ENCODE data around the gene CCM2. TPM values are rescaled to one million over a fixed set of nuclear protein-coding genes. Genes with fewer than 3 reads are reported as not detected.
A peak's percentile ranks its signal among the peaks of the same experiment; 100 is the strongest.

The CCM2 gene
- total RNA-seq, 1 donor from 2014 or later: 44.8 TPM

DNA sequence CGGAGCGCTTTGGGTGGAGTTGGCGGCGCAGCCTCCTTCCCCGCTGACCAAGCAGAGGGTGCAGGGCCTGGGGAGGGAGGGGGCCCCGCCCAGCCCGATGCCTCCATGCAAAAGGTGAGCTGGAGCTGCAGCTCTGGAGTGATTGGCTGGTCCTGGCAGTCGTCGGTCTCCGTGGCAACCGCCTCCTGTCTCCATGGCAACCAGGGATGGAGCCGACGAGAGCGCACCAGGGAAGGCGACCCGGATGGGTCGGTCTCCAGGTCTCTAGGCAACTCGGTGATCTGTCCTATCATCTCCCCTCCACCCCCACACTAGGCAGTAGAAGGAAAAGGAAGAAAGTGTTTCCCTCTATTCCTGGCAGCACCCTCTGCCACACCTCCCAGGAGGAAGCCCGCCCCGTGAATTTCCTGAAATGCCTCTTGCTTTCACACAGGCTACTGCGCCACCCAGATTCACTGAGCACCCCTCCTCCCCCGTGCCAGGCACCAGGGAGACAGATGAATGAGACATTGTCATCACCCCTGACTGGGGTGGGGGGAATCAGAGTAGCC lies 89.4 kb downstream of the CCM2 start:
- DNase-seq (ENCODE audit: low spot score) (no peak), ATAC-seq (no peak)

DNA sequence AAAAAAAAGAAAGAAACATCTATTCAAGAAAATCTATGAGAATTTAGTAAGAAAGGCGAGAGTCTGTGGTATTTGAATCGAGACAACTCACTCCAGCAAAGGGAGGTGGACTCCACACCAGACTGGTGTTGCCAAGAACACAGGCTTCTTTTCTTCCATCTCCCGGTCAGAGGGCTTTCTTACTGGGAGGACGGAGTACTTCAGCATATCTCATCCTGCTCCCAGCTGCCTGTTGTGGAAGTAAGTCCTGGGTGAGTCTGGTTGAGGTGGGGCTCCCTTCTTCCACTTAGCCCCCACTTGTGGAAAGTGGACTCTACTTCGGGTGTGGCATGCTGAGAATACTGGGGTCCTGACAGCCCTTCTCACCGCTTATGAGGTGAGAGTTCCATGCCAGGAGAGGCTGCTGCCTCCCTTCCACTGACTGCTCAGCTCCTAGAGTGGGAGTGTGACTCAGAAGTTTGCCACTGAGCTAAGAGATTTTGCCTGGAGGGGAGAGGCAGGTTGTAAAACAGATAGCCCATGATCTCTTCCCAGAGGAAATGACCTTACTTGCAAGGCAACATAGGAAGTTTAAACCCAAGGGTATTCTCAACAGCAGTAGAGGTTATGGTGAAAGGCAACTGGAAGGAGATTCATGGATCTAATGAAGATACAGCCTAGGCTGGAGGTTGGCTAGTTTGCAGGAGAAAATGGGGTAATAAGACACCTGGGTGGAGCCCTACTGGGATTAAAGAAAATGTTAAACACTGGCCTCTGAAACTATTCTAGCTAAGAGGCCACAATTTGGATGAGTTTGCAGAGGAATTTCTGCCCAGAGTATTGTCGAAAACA lies 92.3 kb downstream of the CCM2 start:
- ATAC-seq: no peak
- no peak for DNase-seq (ENCODE audit: low spot score)

DNA sequence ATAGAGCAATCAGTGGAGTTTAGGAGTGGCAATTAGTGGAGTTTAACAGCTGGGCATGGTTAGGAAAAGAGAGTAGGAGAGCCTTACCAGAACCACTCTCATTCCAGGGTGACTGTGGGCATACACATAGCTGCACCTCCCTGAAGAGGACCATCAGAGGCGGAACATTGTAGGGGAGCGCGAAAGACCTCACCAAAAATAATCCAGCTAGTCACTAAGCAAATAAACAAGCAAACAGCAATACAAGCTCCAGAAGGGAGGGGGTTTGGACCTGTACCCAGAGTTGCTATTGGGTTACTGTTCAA lies 92.9 kb downstream of the CCM2 start:
- DNase-seq (ENCODE audit: low spot score) (no peak), ATAC-seq (no peak)

DNA sequence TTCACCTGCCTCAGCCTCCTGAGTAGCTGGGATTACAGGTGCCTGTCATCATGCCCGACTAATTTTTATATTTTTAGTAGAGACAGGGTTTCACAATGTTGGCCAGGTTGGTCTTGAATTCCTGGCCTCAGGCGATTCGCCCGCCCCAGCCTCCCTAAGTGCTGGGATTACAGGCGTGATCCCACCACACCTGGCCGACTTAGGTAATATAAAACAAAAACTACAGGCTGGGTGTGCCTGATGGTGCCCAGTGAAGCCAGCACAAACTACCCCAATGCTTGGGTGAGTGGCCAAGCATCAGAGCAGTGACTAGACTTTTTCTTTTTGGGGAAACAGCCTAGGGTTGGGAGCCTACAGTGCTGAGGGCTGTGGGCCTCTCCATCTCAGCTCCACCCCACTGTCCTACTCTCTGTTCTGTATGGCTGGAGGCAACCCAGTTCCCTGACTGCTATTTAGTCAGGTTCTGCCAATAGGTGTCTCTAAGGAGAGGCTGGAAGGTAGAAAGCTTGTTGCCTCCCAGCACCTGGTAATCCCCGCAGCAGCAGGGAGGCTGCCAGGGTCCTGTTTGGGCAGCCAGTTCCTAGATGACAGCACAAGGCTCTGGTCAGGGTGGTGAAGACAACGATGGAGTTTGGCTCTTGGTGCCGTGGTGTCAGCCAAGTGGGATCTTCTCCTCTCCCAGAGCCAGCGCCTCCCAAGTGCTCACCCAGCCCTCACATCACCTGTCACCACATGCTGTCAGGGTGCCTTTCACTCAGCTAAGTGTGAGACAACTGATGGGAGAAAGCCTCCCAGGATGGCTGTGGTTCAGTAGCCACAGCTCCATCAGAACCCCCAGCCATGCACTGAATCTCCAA lies 99.2 kb downstream of the CCM2 start:
- ATAC-seq (peak; percentile 31), DNase-seq (ENCODE audit: low spot score) (no peak)

DNA sequence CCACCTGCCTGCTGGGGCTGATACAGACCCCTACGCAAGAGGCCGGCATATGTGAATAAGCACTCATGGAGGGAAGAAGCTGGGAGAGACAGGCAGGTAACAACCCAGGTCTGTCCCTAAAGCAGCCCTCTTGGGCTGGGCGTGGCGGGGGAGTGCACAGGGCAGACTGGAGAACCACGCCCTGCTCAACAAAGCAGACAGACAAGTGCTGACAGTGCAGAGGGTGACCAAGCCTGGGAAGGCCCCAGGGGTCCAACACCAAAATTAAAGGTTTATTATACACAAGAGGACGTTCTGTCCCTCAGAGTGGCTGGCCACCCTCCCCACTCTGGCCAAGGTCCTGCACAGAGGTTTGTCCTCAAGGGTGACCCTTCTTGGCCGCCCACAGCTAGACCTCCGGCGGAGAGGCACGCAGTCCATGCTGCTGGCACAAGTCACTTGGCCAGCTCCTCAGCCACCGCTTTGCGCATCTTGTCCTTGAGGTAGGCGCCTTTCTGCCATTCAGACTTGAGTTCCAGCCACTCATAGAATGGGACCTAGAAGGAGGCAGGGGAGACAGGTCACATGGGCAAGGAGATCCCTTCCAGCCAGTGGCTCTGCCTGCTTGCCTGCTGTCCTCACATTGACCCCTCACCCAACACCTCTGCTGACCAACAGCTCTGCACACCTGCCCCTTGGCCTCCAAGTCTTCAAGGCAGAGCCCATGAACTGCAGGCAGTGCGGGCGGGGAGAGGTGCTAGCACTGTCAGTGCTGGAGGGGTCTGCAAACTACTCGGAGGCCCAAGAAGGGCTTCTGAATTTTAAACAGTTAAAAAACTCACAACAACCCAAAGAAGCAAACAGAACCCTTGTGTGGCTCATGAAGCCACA lies 100.1 kb downstream of the CCM2 start:
- ATAC-seq (no peak), DNase-seq (ENCODE audit: low spot score) (no peak)

DNA sequence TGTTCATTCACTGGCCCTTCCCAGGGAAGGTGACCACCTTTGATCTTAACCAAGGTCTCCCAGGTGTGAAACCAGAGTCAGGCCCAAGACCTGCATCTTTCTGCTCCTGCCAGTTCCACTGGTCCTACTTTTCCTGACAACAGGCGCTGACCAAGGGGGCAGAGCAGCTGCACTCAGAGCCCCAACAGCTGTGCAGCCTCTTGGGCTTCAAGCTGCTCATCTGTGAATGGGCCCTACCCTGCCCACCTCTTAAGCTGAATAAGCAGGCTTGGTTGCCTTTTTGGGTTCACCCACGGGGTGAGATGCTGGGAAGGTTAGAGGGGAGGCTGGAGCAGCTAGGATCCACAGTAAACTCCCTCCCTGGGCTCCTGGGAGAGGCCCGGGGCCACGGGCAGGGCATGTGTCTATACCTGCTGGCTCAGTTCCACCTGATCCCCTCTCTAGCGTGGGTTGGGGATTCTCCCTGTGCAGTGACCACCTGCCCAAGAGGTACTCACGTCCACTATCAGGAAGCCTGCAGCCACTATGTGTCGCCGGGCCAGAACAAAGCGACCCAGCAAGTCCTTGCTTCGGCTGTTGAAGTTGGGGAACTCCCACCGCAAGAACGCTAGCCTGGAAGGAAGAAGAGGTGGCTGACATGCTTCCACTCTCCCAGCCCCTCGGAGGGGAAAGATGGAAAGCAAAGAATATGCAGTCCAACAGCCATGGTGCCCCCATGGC lies 100.9 kb downstream of the CCM2 start:
- DNase-seq (ENCODE audit: low spot score): no peak
- ATAC-seq: no peak

DNA sequence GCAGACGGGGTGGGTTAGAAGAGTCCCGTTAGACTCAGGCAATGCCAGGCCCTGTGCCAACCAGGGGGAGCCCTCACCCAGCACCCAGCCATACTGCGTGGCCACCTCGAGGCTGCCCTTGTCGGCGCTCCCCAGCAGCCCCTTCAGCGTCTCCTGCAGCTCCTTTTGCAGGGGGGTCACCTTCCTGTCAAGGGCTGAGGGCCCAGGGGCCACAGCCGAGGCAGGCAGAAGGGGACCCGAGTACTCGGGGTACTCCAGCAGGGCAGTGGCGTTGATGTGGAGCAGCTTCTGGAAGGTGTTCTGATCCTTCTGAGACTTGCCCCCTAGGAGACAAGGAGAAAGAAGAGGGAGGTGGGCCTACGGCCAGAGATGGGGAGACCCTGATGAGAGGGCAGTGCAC lies 101.7 kb downstream of the CCM2 start:
- DNase-seq (ENCODE audit: low spot score) (no peak), ATAC-seq (no peak)

- DNase-seq (ENCODE audit: low spot score): no peak
- no peak for ATAC-seq
Observed at GRCh38 chr7:45102785-45103712, 103.0 kb downstream of the CCM2 start.

GRCh38 chr7:45103958-45104843 lies 104.2 kb downstream of the CCM2 start:
- DNase-seq (ENCODE audit: low spot score): no peak
- ATAC-seq: no peak

GRCh38 chr7:45104844-45105587 lies 105.0 kb downstream of the CCM2 start:
- ATAC-seq: no peak
- no peak for DNase-seq (ENCODE audit: low spot score)

- ATAC-seq (no peak), DNase-seq (ENCODE audit: low spot score) (no peak)
Observed at GRCh38 chr7:45105588-45106188, 105.7 kb downstream of the CCM2 start.

- ATAC-seq (no peak), DNase-seq (ENCODE audit: low spot score) (no peak)
Observed at GRCh38 chr7:45106820-45107219, 106.8 kb downstream of the CCM2 start.

DNA sequence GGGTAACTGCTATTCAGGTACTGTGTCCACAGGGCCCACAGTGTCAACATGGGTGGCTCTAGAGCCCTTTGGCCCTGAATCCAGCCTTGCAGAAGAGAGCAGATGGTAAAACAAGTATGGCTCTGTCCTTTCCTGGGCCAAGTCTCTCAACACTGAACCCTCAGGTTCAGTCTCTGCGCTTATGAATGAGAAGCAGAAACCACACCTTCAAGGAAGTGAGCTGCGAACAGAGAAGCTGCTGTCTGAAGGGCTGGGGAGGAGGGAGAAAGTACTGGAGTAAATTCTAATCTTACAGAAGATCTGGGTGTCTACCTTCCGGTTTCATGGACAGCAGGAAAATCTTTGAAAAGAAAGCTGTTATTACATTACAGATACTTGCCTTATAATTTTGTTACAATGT lies 107.4 kb downstream of the CCM2 start:
- ATAC-seq (no peak), DNase-seq (ENCODE audit: low spot score) (no peak)

DNA sequence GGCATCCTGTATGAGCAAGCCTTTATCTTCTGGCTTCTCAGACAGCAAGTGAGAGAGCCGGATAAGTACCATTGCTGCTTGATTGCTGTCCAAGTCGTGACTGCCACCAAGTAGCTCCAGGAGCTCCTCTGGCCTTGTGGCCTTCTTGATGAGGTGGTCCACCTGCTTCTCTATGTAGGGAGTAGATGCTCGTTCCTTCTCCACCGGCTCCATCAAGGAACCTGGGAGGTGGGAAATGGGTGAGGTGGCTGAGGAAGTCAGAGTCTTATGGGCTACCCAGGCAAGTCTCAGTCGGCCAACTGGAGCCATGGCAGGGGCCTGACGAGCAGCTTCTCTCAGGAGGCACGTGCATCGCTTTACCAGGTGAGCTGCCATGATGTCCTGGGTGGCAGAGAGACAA lies 108.9 kb downstream of the CCM2 start:
- DNase-seq (ENCODE audit: low spot score): no peak

DNA sequence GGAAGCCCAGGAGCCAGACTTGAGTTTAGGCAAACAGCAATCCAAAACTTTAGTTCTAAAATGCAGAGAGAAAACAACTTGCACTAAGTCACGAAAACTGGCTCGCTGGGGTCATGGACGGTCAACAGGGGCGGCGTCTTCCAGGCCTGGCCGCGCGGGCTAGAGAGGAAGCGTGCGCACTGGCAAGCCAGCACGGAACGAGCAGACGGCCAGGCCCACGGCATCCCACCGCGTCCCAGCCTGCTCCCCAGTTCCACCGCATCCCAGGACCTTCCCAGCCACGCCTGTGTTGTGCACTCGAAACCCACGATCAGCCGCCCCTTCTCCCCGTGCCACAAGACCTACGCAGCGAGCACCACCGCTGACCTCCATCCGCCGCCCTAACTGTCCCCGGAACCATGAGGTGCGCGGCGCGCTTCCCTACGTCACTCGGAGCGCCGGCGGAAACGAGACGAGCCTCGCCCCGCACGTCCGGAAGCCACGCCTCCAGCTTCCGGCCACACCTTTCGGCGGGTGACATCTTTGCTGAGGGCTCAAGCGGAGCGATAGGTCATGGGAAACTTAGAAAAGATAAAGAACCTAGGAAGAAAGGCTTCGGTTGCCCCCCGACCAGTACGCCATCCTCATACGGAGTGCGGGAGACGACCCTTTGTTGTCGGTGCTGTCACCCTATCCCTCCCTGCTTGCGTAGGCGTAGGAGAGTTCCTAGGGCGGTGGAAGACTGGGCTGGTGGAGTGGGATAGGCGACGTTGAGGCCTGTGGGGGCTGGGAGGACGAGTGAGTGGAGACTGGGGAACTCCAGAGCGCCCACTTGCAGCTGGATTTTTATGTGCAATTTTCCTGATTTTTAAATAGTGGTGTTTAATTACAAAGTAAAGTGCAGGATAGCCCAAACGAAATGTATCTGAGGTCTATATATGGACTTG lies 111.6 kb downstream of the CCM2 start, which contains the start of gene TBRG4:
Gene TBRG4 (minus strand): TSS at position 400 of the 926 bp plus-strand sequence. CDS start 2,460 bp downstream, outside the sequence.
- ATAC-seq (peak; percentile 96), DNase-seq (ENCODE audit: low spot score) (peak; percentile 97)

More for the DNA sequence above, 108.9 kb downstream of the CCM2 start:
- no peak for ATAC-seq

GRCh38 chr7:45112648-45113047 lies 112.6 kb downstream of the CCM2 start:
- ATAC-seq (no peak), DNase-seq (ENCODE audit: low spot score) (no peak)
